Rectal smooth muscle tissue (tissue), 1 donor: ENCODE measurements around the gene DFFB.

Experiments used
- H3K27ac ChIP-seq: one replicate; pipeline ENCODE4 v1.7.0; 2013; ENCODE audit warnings: low read depth, low read length, inconsistent platforms
- H3K27me3 ChIP-seq: one replicate; pipeline ENCODE4 v1.7.0; 2013; ENCODE audit warnings: low read length; ENCODE audit not compliant: control insufficient read depth, insufficient read depth
- H3K36me3 ChIP-seq: one replicate; pipeline ENCODE4 v1.7.0; 2013; ENCODE audit warnings: low read length; ENCODE audit not compliant: control insufficient read depth, insufficient read depth
- H3K4me1 ChIP-seq: one replicate; pipeline ENCODE4 v1.7.0; 2013; ENCODE audit warnings: low read length; ENCODE audit not compliant: control insufficient read depth, insufficient read depth
- H3K4me3 ChIP-seq: one replicate; pipeline ENCODE4 v1.7.0; 2013; ENCODE audit warnings: low read length
- H3K9ac ChIP-seq: one replicate; pipeline ENCODE4 v1.7.0; 2013; ENCODE audit warnings: low read length

DFFB gene

GRCh38 chr1:3820316-3820715, 37.0 kb upstream of the DFFB start:
- H3K4me1 ChIP-seq: no peaks in the 10 kb centered on the region

GRCh38 chr1:3821004-3821403, 36.3 kb upstream of the DFFB start:
- no peak overlapping the region for H3K27ac ChIP-seq
- H3K4me3 ChIP-seq: no peak overlapping the region
- peaks cover 36% of the 10 kb centered on the region for H3K36me3 ChIP-seq
- no peak overlapping the region for H3K9ac ChIP-seq
- no peaks in the 10 kb centered on the region for H3K27me3 ChIP-seq
- no peaks in the 10 kb centered on the region for H3K4me1 ChIP-seq

More at GRCh38 chr1:3820316-3820715, 37.0 kb upstream of the DFFB start:
- no peaks in the 10 kb centered on the region for H3K27me3 ChIP-seq
- no peak overlapping the region for H3K9ac ChIP-seq
- H3K4me3 ChIP-seq: no peak overlapping the region
- peaks cover 32% of the 10 kb centered on the region for H3K36me3 ChIP-seq
- no peak overlapping the region for H3K27ac ChIP-seq

- no peak overlapping the region for H3K27ac ChIP-seq
- H3K27me3 ChIP-seq: no peaks in the 10 kb centered on the region
- peaks cover 34% of the 10 kb centered on the region for H3K36me3 ChIP-seq
- H3K9ac ChIP-seq: no peak overlapping the region
- no peaks in the 10 kb centered on the region for H3K4me1 ChIP-seq
- H3K4me3 ChIP-seq: no peak overlapping the region
Measured at GRCh38 chr1:3821447-3821846, 35.8 kb upstream of the DFFB start.

GRCh38 chr1:3821908-3822307, 35.4 kb upstream of the DFFB start:
- Histone ChIP-seq H3K4me3 (no peak overlapping the region), H3K9ac (no peak overlapping the region), H3K36me3 (peaks cover 32% of the 10 kb centered on the region), H3K4me1 (no peaks in the 10 kb centered on the region), H3K27ac (no peak overlapping the region), H3K27me3 (no peaks in the 10 kb centered on the region)

- H3K27ac ChIP-seq: no peak overlapping the region
- no peaks in the 10 kb centered on the region for H3K27me3 ChIP-seq
- no peaks in the 10 kb centered on the region for H3K4me1 ChIP-seq
- H3K9ac ChIP-seq: no peak overlapping the region
- no peak overlapping the region for H3K4me3 ChIP-seq
- H3K36me3 ChIP-seq: peaks cover 32% of the 10 kb centered on the region
Measured at GRCh38 chr1:3822421-3822820, 34.9 kb upstream of the DFFB start.

- Histone ChIP-seq H3K4me1 (no peaks in the 10 kb centered on the region), H3K27ac (no peak overlapping the region), H3K36me3 (peaks cover 32% of the 10 kb centered on the region), H3K27me3 (no peaks in the 10 kb centered on the region), H3K9ac (no peak overlapping the region), H3K4me3 (no peak overlapping the region)
Measured at GRCh38 chr1:3824650-3825049, 32.6 kb upstream of the DFFB start.

GRCh38 chr1:3825356-3825755, 31.9 kb upstream of the DFFB start:
- Histone ChIP-seq H3K4me1 (no peaks in the 10 kb centered on the region), H3K27me3 (no peaks in the 10 kb centered on the region), H3K9ac (no peak overlapping the region), H3K4me3 (no peak overlapping the region), H3K27ac (no peak overlapping the region), H3K36me3 (peaks cover 28% of the 10 kb centered on the region)

- no peak overlapping the region for H3K27ac ChIP-seq
- no peak overlapping the region for H3K9ac ChIP-seq
- peaks cover 29% of the 10 kb centered on the region for H3K36me3 ChIP-seq
- H3K4me3 ChIP-seq: no peak overlapping the region
- H3K27me3 ChIP-seq: no peaks in the 10 kb centered on the region
- no peaks in the 10 kb centered on the region for H3K4me1 ChIP-seq
Measured at GRCh38 chr1:3827813-3828307, 29.4 kb upstream of the DFFB start.

GRCh38 chr1:3828391-3828790, 28.9 kb upstream of the DFFB start:
- no peak overlapping the region for H3K9ac ChIP-seq

GRCh38 chr1:3831689-3832088, 25.6 kb upstream of the DFFB start:
- Histone ChIP-seq H3K4me1 (no peaks in the 10 kb centered on the region), H3K4me3 (no peak overlapping the region), H3K27ac (no peak overlapping the region), H3K9ac (no peak overlapping the region), H3K36me3 (peaks cover 10% of the 10 kb centered on the region), H3K27me3 (no peaks in the 10 kb centered on the region)

More at GRCh38 chr1:3828391-3828790, 28.9 kb upstream of the DFFB start:
- Histone ChIP-seq H3K27ac (no peak overlapping the region), H3K27me3 (no peaks in the 10 kb centered on the region), H3K4me3 (no peak overlapping the region), H3K4me1 (no peaks in the 10 kb centered on the region), H3K36me3 (peaks cover 24% of the 10 kb centered on the region)

GRCh38 chr1:3834701-3835100, 22.6 kb upstream of the DFFB start:
- no peak overlapping the region for H3K4me3 ChIP-seq
- no peaks in the 10 kb centered on the region for H3K27me3 ChIP-seq
- peaks cover 27% of the 10 kb centered on the region for H3K36me3 ChIP-seq
- no peak overlapping the region for H3K27ac ChIP-seq
- no peaks in the 10 kb centered on the region for H3K4me1 ChIP-seq
- no peak overlapping the region for H3K9ac ChIP-seq

- Histone ChIP-seq H3K36me3 (peaks cover 25% of the 10 kb centered on the region), H3K9ac (no peak overlapping the region), H3K4me3 (no peak overlapping the region), H3K27ac (no peak overlapping the region), H3K4me1 (no peaks in the 10 kb centered on the region), H3K27me3 (no peaks in the 10 kb centered on the region)
Measured at GRCh38 chr1:3836421-3836820, 20.9 kb upstream of the DFFB start.

- H3K36me3 ChIP-seq: peaks cover 25% of the 10 kb centered on the region
- H3K27ac ChIP-seq: no peak overlapping the region
- H3K9ac ChIP-seq: no peak overlapping the region
- no peaks in the 10 kb centered on the region for H3K4me1 ChIP-seq
- no peak overlapping the region for H3K4me3 ChIP-seq
- H3K27me3 ChIP-seq: no peaks in the 10 kb centered on the region
Measured at GRCh38 chr1:3837200-3837599, 20.1 kb upstream of the DFFB start.
